ENCODE results near the gene DEPDC7.
"Not testable (repeated sequence)": the region's sequence is repeated elsewhere in the genome, so short reads cannot be mapped to it uniquely, and the experiment has no call there.

Gene DEPDC7

DNA sequence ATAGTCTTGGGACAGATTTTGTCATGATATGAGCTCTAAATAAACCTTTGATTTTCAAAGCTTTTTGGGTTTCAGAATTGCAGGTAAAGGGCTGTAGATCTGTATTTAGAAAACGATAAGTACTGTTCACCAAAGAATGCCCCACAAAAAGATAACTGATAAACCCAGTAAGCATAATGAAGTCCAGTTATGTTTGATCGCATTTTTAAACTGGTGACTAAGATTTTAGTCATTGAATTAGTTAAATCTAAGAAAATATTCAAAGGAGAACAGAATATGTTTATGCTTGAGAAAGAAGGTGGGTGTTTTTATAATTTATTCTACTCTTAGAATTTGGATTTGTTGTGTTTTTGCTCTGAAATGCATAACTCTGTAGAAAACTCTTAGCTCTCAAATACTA is 11.6 kb downstream of the DEPDC7 start:
- Histone ChIP-seq H3K9ac (ENCODE audit: low read depth, low read length, poor library complexity) (no peak overlapping the region), H2BK5ac (ENCODE audit: low read length) (no peak overlapping the region), H3K4ac (ENCODE audit: low read length) (no peak overlapping the region), H2AFZ (ENCODE audit: low read length) (no peak overlapping the region), H3K27me3 (ENCODE audit: control insufficient read depth in 3 of 3, insufficient read depth in 3 of 3, low read depth in 1 of 3, low read length in 3 of 3) (no peaks in the 10 kb centered on the region), H3K18ac (ENCODE audit: low read length) (no peak overlapping the region), H2AK5ac (ENCODE audit: low read depth, low read length) (no peak overlapping the region), H3K23ac (ENCODE audit: low read depth, low read length, poor library complexity) (no peak overlapping the region), H3K36me3 (replicated peaks in 1 of 2; ENCODE audit: control insufficient read depth in 2 of 2, insufficient read depth in 2 of 2, low read length in 2 of 2) (peaks cover 0 to 4% of the 10 kb centered on the region in 2 donors), H2BK12ac (ENCODE audit: low read length) (no peak overlapping the region), H3K79me1 (ENCODE audit: low read depth, low read length) (no peaks in the 10 kb centered on the region), H3K4me3 (ENCODE audit: low read length in 2 of 2) (no peak overlapping the region), H3K4me2 (ENCODE audit: insufficient read depth, low read length, poor library complexity, severe bottlenecking) (no peak overlapping the region), H3K4me1 (ENCODE audit: control insufficient read depth in 2 of 2, insufficient read depth in 1 of 2, low read depth in 1 of 2, low read length in 2 of 2) (no peaks in the 10 kb centered on the region), H3K27ac (replicated peaks; ENCODE audit: low read length) (no peak overlapping the region), H4K8ac (ENCODE audit: low read depth, low read length) (no peak overlapping the region), H2BK15ac (ENCODE audit: low read length) (no peak overlapping the region), H2BK120ac (ENCODE audit: low read depth, low read length) (no peak overlapping the region), H3K9me3 (replicated peaks in 1 of 2; ENCODE audit: control insufficient read depth in 2 of 2, insufficient read depth in 1 of 2, low read depth in 1 of 2, low read length in 2 of 2) (no peaks in the 10 kb centered on the region), H4K91ac (ENCODE audit: low read depth, low read length, poor library complexity) (no peak overlapping the region), H3K14ac (ENCODE audit: low read length) (no peak overlapping the region)
- DNase-seq (ENCODE audit: low spot score): no peak
- no CpG with 5 or more reads among the region's 2 CpGs for WGBS, 2 donors (ENCODE audit: extremely low coverage in 2 of 2, insufficient read length in 2 of 2, insufficient replicate concordance in 1 of 2)

DNA sequence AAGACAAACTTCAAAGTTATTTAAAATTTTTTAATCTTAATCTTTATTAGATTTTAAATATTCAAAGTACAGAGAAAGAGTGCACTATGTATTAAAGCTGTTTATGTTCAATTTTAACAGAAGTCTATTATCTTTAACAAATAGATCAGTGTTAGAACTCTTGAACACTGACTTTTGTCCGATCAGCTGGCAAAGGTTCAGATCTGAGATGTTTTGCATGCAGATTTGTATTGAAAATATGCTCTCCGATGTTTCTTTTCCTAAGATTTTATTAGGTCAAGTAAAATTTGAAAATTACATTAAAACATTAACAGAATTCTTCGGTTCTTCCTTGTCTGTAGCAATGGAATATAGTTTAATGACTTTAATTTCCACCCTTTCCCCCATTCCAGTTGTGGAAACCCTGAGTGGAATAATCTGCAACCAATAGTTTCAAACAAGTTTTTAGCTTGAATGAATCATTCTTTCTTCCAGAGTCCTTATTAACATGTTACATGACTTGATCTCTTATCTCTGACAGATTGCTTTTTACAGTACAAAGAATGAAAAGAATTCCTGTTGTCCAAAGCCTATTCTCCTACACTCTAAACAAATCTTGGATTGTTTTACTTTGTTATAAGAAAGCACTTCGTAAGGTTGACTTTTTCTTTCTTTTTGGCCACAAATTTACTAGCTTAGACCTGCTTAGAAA is 12.3 kb downstream of the DEPDC7 start:
- no peak overlapping the region for H3K4ac ChIP-seq (ENCODE audit: low read length)
- no peak overlapping the region for H2BK12ac ChIP-seq (ENCODE audit: low read length)
- no peak overlapping the region for H3K14ac ChIP-seq (ENCODE audit: low read length)
- no peak overlapping the region for H4K8ac ChIP-seq (ENCODE audit: low read depth, low read length)
- H3K9ac ChIP-seq (ENCODE audit: low read depth, low read length, poor library complexity): no peak overlapping the region
- no peak overlapping the region for H3K27ac ChIP-seq (replicated peaks; ENCODE audit: low read length)
- no peak overlapping the region for H2BK120ac ChIP-seq (ENCODE audit: low read depth, low read length)
- no peak overlapping the region for H2BK5ac ChIP-seq (ENCODE audit: low read length)
- peaks cover 0 to 6% of the 10 kb centered on the region in 2 donors for H3K36me3 ChIP-seq (replicated peaks in 1 of 2; ENCODE audit: control insufficient read depth in 2 of 2, insufficient read depth in 2 of 2, low read length in 2 of 2)
- no peak overlapping the region for H3K4me3 ChIP-seq (ENCODE audit: low read length in 2 of 2)
- H3K23ac ChIP-seq (ENCODE audit: low read depth, low read length, poor library complexity): no peak overlapping the region
- H2AK5ac ChIP-seq (ENCODE audit: low read depth, low read length): no peak overlapping the region
- no peak overlapping the region for H3K18ac ChIP-seq (ENCODE audit: low read length)
- no peaks in the 10 kb centered on the region for H3K79me1 ChIP-seq (ENCODE audit: low read depth, low read length)
- no peak overlapping the region for H3K4me2 ChIP-seq (ENCODE audit: insufficient read depth, low read length, poor library complexity, severe bottlenecking)
- H3K9me3 ChIP-seq (replicated peaks in 1 of 2; ENCODE audit: control insufficient read depth in 2 of 2, insufficient read depth in 1 of 2, low read depth in 1 of 2, low read length in 2 of 2): no peaks in the 10 kb centered on the region
- H4K91ac ChIP-seq (ENCODE audit: low read depth, low read length, poor library complexity): no peak overlapping the region
- H2BK15ac ChIP-seq (ENCODE audit: low read length): no peak overlapping the region
- no peaks in the 10 kb centered on the region for H3K27me3 ChIP-seq (ENCODE audit: control insufficient read depth in 3 of 3, insufficient read depth in 3 of 3, low read depth in 1 of 3, low read length in 3 of 3)
- DNase-seq (ENCODE audit: low spot score): no peak
- H2AFZ ChIP-seq (ENCODE audit: low read length): no peak overlapping the region
- no peaks in the 10 kb centered on the region for H3K4me1 ChIP-seq (ENCODE audit: control insufficient read depth in 2 of 2, insufficient read depth in 1 of 2, low read depth in 1 of 2, low read length in 2 of 2)
- no CpG with 5 or more reads among the region's 4 CpGs for WGBS, 2 donors (ENCODE audit: extremely low coverage in 2 of 2, insufficient read length in 2 of 2, insufficient replicate concordance in 1 of 2)

DNA sequence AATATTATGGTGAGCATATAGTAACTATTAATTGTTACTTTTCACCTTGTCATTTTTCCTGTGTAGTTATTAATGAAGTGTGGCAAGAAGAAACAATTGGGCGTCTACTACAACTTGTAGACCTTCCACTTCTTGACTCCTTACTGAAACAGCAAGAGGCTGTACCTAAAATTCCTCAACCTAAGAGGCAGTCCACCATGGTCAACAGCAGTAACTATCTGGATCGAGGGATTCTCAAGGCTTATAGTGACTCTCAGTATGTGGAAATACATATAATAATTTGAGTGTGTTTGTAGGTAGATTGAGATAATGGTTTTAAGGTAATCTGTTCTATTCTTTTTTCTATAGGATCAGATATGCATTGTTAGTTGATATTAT is 12.8 kb downstream of the DEPDC7 start:
- Histone ChIP-seq H2BK12ac (ENCODE audit: low read length) (no peak overlapping the region), H2AK5ac (ENCODE audit: low read depth, low read length) (no peak overlapping the region), H3K4ac (ENCODE audit: low read length) (no peak overlapping the region), H3K9me3 (replicated peaks in 1 of 2; ENCODE audit: control insufficient read depth in 2 of 2, insufficient read depth in 1 of 2, low read depth in 1 of 2, low read length in 2 of 2) (no peaks in the 10 kb centered on the region), H3K14ac (ENCODE audit: low read length) (no peak overlapping the region), H4K91ac (ENCODE audit: low read depth, low read length, poor library complexity) (no peak overlapping the region), H2AFZ (ENCODE audit: low read length) (no peak overlapping the region), H2BK120ac (ENCODE audit: low read depth, low read length) (no peak overlapping the region), H3K4me3 (ENCODE audit: low read length in 2 of 2) (no peak overlapping the region), H2BK5ac (ENCODE audit: low read length) (no peak overlapping the region), H3K18ac (ENCODE audit: low read length) (no peak overlapping the region), H3K9ac (ENCODE audit: low read depth, low read length, poor library complexity) (no peak overlapping the region), H3K27ac (replicated peaks; ENCODE audit: low read length) (no peak overlapping the region), H2BK15ac (ENCODE audit: low read length) (no peak overlapping the region), H3K79me1 (ENCODE audit: low read depth, low read length) (no peaks in the 10 kb centered on the region), H3K27me3 (ENCODE audit: control insufficient read depth in 3 of 3, insufficient read depth in 3 of 3, low read depth in 1 of 3, low read length in 3 of 3) (no peaks in the 10 kb centered on the region), H3K4me1 (ENCODE audit: control insufficient read depth in 2 of 2, insufficient read depth in 1 of 2, low read depth in 1 of 2, low read length in 2 of 2) (no peaks in the 10 kb centered on the region), H3K23ac (ENCODE audit: low read depth, low read length, poor library complexity) (no peak overlapping the region), H3K4me2 (ENCODE audit: insufficient read depth, low read length, poor library complexity, severe bottlenecking) (no peak overlapping the region), H4K8ac (ENCODE audit: low read depth, low read length) (no peak overlapping the region), H3K36me3 (replicated peaks in 1 of 2; ENCODE audit: control insufficient read depth in 2 of 2, insufficient read depth in 2 of 2, low read length in 2 of 2) (peaks cover 0 to 9% of the 10 kb centered on the region in 2 donors)
- no CpG with 5 or more reads among the region's 2 CpGs for WGBS, 2 donors (ENCODE audit: extremely low coverage in 2 of 2, insufficient read length in 2 of 2, insufficient replicate concordance in 1 of 2)
- DNase-seq (ENCODE audit: low spot score): no peak

DNA sequence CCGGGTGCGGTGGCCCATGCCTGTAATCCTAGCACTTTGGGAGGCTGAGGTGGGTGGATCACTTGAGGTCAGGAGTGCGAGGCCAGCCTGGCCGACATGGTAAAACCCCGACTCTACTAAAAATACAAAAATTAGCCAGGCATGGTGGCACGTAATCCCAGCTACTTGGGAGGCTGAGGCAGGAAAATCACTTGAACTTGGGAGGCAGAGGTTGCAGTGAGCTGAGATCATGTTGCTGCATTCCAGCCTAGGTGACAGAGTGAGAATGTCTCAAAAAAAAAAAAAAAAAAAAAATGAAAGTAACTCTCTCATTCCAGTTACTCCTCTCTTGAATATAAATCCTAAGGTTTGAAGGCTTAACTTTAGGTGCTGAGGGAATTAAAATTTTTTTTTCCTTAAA is 13.5 kb downstream of the DEPDC7 start:
- H2BK5ac ChIP-seq (ENCODE audit: low read length); H3K9me3 ChIP-seq (replicated peaks in 1 of 2; ENCODE audit: control insufficient read depth in 2 of 2, insufficient read depth in 1 of 2, low read depth in 1 of 2, low read length in 2 of 2): not testable (repeated sequence)
- WGBS, 2 donors (ENCODE audit: extremely low coverage in 2 of 2, insufficient read length in 2 of 2, insufficient replicate concordance in 1 of 2): no CpG with 5 or more reads among the region's 6 CpGs

More for the DNA sequence above, 13.5 kb downstream of the DEPDC7 start:
- not testable (repeated sequence) for DNase-seq (ENCODE audit: low spot score); H3K23ac ChIP-seq (ENCODE audit: low read depth, low read length, poor library complexity); H3K18ac ChIP-seq (ENCODE audit: low read length); H2BK15ac ChIP-seq (ENCODE audit: low read length); H4K8ac ChIP-seq (ENCODE audit: low read depth, low read length); H4K91ac ChIP-seq (ENCODE audit: low read depth, low read length, poor library complexity); H3K27ac ChIP-seq (replicated peaks; ENCODE audit: low read length); H3K9ac ChIP-seq (ENCODE audit: low read depth, low read length, poor library complexity); H3K4me2 ChIP-seq (ENCODE audit: insufficient read depth, low read length, poor library complexity, severe bottlenecking); H3K4me3 ChIP-seq (ENCODE audit: low read length in 2 of 2); H3K27me3 ChIP-seq (ENCODE audit: control insufficient read depth in 3 of 3, insufficient read depth in 3 of 3, low read depth in 1 of 3, low read length in 3 of 3); H3K79me1 ChIP-seq (ENCODE audit: low read depth, low read length); H3K4ac ChIP-seq (ENCODE audit: low read length); H2BK12ac ChIP-seq (ENCODE audit: low read length); H3K36me3 ChIP-seq (replicated peaks in 1 of 2; ENCODE audit: control insufficient read depth in 2 of 2, insufficient read depth in 2 of 2, low read length in 2 of 2); H2AK5ac ChIP-seq (ENCODE audit: low read depth, low read length); H3K14ac ChIP-seq (ENCODE audit: low read length); H2BK120ac ChIP-seq (ENCODE audit: low read depth, low read length); H2AFZ ChIP-seq (ENCODE audit: low read length); H3K4me1 ChIP-seq (ENCODE audit: control insufficient read depth in 2 of 2, insufficient read depth in 1 of 2, low read depth in 1 of 2, low read length in 2 of 2)

Measured in neuronal stem cell (in vitro differentiated cells).